GM12864 (cell line): Measurements from ENCODE around the gene ZNF385B.

Source experiments
- DNase-seq: peaks from one replicate; pipeline ENCODE4 v3.0.0-alpha.2; 2011; ENCODE audit warnings: low read depth
- H3K4me3 ChIP-seq: 2 replicates; pipeline ENCODE4 v1.5.1; 2011; ENCODE audit warnings: mild to moderate bottlenecking, low read depth, low read length, control low read depth
- CTCF ChIP-seq: IDR thresholded peaks from 2 replicates; pipeline ENCODE4 v1.5.1; 2011; ENCODE audit warnings: low read depth, mild to moderate bottlenecking, moderate library complexity, low read length, control low read depth, inconsistent platforms; ENCODE audit errors: missing control alignments

Gene ZNF385B

GRCh38 chr2:179809606-179810005 is 51.8 kb downstream of the ZNF385B start:
- no peak for TF ChIP-seq CTCF

DNA sequence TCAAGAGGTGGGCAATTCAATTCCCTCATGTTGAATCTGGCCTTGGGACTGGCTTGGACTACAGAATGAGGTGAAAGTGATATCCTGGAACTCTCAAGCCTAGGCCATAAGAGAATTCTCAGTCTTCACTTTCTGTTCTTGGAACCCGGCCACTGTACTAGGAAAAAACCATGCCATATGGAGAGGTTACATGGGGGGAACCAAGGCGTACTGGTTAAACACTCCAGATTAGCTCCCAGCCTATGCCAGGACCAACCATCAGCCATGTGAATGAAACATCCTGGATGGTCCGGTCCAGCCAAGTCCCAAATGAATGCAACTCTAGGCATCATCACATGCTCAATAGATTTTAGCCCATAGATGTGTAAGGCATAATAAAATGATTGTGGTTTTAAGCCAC is 56.4 kb downstream of the ZNF385B start:
- TF ChIP-seq CTCF: no peak
- DNase-seq: no peak
- H3K4me3 ChIP-seq: no peak overlapping the region

More at GRCh38 chr2:179809606-179810005, 51.8 kb downstream of the ZNF385B start:
- no peak overlapping the region for H3K4me3 ChIP-seq
- no peak for DNase-seq

- no peak for DNase-seq
- H3K4me3 ChIP-seq: no peak overlapping the region
- no peak for TF ChIP-seq CTCF
Measured at GRCh38 chr2:179804206-179804605, 57.2 kb downstream of the ZNF385B start.

DNA sequence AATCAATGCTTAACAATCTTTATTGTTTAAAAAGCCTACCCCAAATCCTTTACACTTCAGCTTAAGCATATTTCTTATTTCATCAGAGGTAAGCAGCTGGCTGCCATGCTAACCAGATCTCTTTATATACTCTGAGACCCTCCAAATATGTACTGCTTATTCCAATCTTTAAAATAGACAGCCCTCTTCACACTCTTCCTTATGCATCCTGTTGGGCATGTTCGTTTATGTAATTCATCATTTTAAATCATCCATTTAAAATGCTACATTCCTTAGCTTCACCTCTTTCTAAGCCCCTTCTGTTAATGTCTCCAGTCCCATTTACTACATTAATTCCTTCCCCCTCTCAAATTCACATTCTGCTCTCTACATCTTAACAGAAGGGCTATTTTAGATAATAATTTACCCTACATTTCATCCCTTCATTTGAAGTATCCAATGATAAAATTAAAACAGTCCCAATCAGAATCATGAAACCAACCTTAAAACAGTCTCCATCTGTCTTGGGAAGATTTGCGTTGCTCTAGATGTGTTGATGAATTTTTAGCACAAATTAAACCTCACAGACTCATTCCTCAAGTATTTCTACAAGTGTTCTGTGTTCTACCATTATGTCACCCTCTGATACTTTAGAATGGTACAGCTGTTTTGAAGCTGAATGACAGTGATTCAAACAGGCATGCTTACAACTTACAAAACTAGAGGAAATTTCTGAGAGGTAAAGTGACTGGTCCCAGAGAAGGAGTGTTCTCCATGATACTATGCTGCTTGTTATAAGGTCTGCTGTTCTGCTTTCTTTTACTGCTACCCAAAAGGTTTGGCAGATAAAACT is 59.1 kb downstream of the ZNF385B start:
- TF ChIP-seq CTCF: no peak
- DNase-seq: no peak
- no peak overlapping the region for H3K4me3 ChIP-seq

- no peak for TF ChIP-seq CTCF
- DNase-seq: no peak
- H3K4me3 ChIP-seq: no peak overlapping the region
Measured at GRCh38 chr2:179800776-179801175, 60.6 kb downstream of the ZNF385B start.

DNA sequence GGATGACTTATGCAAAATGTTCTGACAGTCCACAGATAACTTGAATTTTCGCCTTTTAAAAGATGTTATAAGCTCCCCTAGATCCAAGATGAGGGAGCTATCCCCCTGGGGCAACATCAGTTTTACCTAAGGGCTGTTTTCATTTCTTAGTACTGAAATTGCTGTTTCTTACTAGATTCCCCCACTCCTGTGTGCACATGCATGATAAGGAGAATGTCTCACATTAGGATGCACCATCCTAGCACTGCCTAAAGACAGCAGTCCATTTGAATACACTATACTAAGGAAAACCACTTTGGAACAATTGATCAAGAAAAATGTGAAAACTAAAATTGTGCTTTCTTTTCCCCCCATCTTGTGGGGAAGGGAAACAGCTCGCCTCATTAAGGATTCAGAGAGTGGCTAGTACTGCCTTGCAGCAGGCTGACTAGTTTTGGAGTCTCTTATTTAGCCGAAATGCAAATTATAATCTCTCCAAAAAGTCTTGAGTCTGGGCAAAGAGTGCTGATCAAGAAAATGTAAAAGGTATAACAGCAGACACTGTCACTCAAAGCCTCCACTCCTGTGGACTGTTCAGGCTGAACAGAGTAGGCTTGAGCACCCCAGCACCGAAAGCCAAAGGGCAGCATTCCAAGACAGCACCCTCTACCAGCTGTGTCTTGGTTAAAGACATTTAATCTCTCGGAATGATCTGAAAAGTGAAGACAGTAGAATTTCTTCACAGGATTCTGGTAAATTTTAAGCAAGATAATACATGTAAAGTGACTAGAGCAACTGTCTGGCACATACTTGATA is 65.0 kb downstream of the ZNF385B start:
- H3K4me3 ChIP-seq: no peak overlapping the region
- TF ChIP-seq CTCF: no peak
- DNase-seq: no peak
